Naive B cell (primary cell): Measurements from ENCODE around the gene PLA2G4F. TPM values are rescaled to one million over a fixed set of nuclear protein-coding genes. Genes with fewer than 3 reads are reported as not detected.
"Not testable (repeated sequence)": the region's sequence is repeated elsewhere in the genome, so short reads cannot be mapped to it uniquely, and the experiment has no call there.

Experiments
- ATAC-seq, 2 donors: fragments of 150-1000 bp; cut with Tn5 transposase; 2 replicates each; pipeline ENCODE4 v1.10.0; 2021; ENCODE audit warnings: low read depth in 2 of 2, mild to moderate bottlenecking in 2 of 2, moderate library complexity in 2 of 2
- DNase-seq: peaks from one replicate; pipeline ENCODE4 v3.0.0; 2022
- H3K27ac Mint-ChIP-seq, 6 donors: one replicate each; pipeline ENCODE4 v1.8.0; 2020 to 2022; ENCODE audit warnings: mild to moderate bottlenecking in 6 of 6, mixed read lengths in 6 of 6, moderate library complexity in 5 of 6, inconsistent platforms in 2 of 6
- H3K27me3 Mint-ChIP-seq, 3 donors: one replicate each; pipeline ENCODE4 v1.8.0; 2021 to 2022; ENCODE audit warnings: mixed read lengths in 3 of 3, mild to moderate bottlenecking in 1 of 3
- H3K36me3 Mint-ChIP-seq, 2 donors: one replicate each; pipeline ENCODE4 v1.8.0; 2020 to 2022; ENCODE audit warnings: mixed read lengths in 2 of 2, inconsistent platforms in 1 of 2, mild to moderate bottlenecking in 1 of 2
- H3K4me1 Mint-ChIP-seq, 3 donors: one replicate each; pipeline ENCODE4 v1.8.0; 2020 to 2022; ENCODE audit warnings: mixed read lengths in 3 of 3, inconsistent platforms in 1 of 3, mild to moderate bottlenecking in 1 of 3, moderate library complexity in 1 of 3
- H3K4me3 Mint-ChIP-seq, 8 donors: one replicate each; pipeline ENCODE4 v1.8.0; 2020 to 2022; ENCODE audit warnings: mild to moderate bottlenecking in 8 of 8, mixed read lengths in 8 of 8, moderate library complexity in 8 of 8, inconsistent platforms in 2 of 8
- H3K9me3 Mint-ChIP-seq, 7 donors: one replicate each; pipeline ENCODE4 v1.8.0; 2020 to 2022; ENCODE audit warnings: mixed read lengths in 7 of 7, mild to moderate bottlenecking in 5 of 7, inconsistent platforms in 2 of 7, moderate library complexity in 1 of 7
- polyA plus RNA-seq, 6 donors: library from polyadenylated mRNA; unstranded; fragments of 300-500 nt; fragmentation: Illumina TruSeq; gene quantifications; one replicate each; pipeline ENCODE4 v1.2.3, GENCODE V29; 2021; ENCODE audit warnings: low read depth in 6 of 6

The PLA2G4F gene
- polyA plus RNA-seq, 6 donors from 2014 or later: not detected

GRCh38 chr15:42106288-42106687, 50.1 kb downstream of the PLA2G4F start:
- DNase-seq (no peak), ATAC-seq (no peak)
- no peaks in the 10 kb centered on the region for H3K9me3 Mint-ChIP-seq
- peaks cover 6 to 14% (median 6%) of the 10 kb centered on the region in 3 donors for H3K27me3 Mint-ChIP-seq
- H3K27ac Mint-ChIP-seq: no peak overlapping the region
- H3K4me1 Mint-ChIP-seq: peaks cover 3 to 9% (median 6%) of the 10 kb centered on the region in 3 donors
- no peaks in the 10 kb centered on the region for H3K36me3 Mint-ChIP-seq
- H3K4me3 Mint-ChIP-seq: no peak overlapping the region

DNA sequence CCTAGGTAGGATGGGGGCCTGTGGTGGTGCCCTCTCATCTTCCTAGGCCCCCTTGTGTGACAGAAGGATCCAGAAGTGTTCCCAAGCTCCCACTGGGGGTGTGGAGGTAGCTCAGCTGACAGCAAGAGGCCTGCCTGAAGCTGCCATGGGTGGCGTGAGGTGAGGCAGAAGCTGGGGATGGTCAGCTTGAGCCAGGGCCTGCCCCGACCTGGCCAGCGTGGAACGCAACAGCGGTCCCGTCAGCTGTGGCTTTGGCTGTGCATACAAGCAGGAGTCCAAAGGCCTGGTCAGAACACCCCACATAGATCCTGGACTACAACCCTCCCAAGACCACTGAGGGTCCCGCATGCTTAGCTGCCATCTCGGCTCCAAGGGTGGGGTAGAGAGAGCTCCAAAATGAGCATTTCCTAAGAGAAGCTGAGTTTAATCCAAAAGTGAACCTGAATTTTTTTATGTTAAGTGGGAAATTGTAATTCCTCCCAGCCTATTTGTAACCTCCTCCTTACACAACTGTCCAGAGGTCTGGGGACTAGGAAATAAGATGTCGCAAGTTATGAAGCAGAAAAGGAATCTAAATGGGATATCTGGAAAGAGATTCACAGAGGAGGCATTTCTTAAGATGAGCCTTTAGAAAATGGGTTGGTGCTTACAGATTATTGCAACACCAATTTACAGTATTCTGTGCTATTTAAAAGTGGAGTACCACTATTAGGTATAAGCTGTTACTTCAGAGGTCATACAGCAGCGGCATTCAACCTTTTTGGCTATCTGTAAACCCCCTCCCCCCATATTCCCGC, 52.1 kb downstream of the PLA2G4F start:
- Mint-ChIP-seq H3K4me1 (peaks cover 3 to 9% (median 6%) of the 10 kb centered on the region in 3 donors), H3K4me3 (no peak overlapping the region), H3K9me3 (no peaks in the 10 kb centered on the region), H3K36me3 (no peaks in the 10 kb centered on the region), H3K27me3 (peaks cover 0 to 17% (median 6%) of the 10 kb centered on the region in 3 donors), H3K27ac (no peak overlapping the region)
- DNase-seq: no peak
- no peak for ATAC-seq

DNA sequence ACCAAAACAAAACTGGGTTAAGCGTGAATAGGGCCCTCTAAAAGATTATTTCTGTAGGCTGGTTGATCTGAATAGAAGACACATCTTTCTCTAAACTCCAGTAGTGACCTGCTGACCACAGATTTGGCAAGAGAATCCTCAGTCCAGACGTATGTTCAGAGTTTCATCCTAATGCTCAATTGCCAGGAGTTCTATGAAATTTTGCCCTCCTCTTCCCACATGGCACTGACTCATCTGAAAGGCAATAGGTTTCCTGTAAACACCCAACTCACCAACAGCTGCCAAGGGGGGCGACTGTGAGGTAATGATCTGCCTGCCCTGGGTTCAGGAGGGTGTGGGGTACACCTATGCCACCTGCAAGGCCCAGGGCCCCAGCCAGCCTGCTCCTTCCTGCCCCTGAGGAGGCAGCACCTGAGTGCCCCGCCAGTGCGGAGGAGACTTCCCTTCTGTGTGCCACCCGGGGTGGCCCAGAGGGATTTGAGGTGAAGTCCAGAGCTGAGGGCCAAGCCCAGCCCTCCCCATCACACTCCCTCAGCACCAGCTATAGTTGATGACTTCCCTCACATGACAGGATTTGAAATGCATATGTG, 53.7 kb downstream of the PLA2G4F start:
- H3K4me1 Mint-ChIP-seq: no peaks in the 10 kb centered on the region
- ATAC-seq (no peak), DNase-seq (no peak)
- H3K27me3 Mint-ChIP-seq: peaks cover 4 to 24% (median 8%) of the 10 kb centered on the region in 3 donors
- no peak overlapping the region for H3K4me3 Mint-ChIP-seq
- no peaks in the 10 kb centered on the region for H3K9me3 Mint-ChIP-seq
- no peak overlapping the region for H3K27ac Mint-ChIP-seq
- no peaks in the 10 kb centered on the region for H3K36me3 Mint-ChIP-seq

DNA sequence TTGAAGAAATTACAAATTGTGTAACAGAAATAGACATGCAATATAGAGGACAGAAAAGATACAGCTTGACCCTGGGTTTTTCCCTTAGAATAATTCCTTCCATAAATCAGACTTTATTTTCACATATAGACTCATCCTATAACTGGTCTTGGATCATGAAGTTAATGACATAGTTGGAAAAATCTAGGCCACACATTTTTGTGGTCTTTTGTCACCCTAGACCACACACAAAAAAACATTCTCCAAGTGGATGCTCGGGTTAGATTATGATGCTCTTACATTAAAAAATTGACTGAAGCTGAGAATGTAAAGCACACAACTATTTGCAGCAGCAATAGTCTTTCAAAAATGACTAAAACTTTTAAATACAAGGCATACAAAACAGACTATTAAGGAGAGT, 54.6 kb downstream of the PLA2G4F start:
- Mint-ChIP-seq H3K36me3 (no peaks in the 10 kb centered on the region), H3K4me3 (no peak overlapping the region), H3K4me1 (no peaks in the 10 kb centered on the region), H3K27ac (no peak overlapping the region), H3K27me3 (peaks cover 4 to 27% (median 8%) of the 10 kb centered on the region in 3 donors), H3K9me3 (no peaks in the 10 kb centered on the region)
- no peak for DNase-seq
- no peak for ATAC-seq

DNA sequence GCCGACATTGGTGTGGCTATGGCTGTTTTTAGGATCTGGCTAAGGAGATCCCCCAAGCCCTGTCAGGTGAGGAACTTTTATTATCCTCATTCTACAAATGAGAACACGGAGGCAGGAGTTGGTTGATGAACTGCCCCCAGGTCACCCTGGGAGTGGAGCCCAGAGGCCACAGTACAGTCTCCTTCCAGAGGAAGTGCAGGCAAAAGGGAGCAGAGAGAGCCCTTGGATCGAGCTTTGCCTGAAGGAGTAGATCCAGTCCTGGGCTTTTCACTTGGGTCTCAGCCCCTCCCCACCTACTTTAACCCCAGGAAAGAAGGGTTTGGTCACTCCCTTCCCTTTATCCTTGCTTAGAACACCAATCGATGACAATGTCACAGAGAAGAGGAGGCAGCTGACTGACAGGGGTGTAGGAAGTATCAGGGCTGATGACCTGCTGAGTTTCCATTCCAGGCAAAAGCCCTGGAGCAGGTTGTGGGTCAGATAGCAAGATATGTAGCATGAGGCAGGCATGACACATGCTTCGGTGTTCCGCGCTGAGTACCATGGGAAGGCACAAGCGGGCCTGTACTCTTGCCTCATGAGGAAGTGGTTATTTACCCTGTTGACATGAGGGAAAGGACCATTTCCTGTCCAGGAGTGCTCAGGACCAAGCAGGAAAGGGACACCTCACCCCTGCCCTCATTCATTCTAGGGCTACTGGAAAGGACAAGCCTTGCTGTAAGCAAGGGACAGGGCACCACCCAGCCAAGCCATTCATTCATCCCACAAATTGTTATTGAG, 56.2 kb downstream of the PLA2G4F start:
- Mint-ChIP-seq H3K4me1 (no peaks in the 10 kb centered on the region), H3K9me3 (no peaks in the 10 kb centered on the region), H3K36me3 (no peaks in the 10 kb centered on the region), H3K4me3 (no peak overlapping the region), H3K27ac (peak overlapping the region in 1 of 6 donors; percentile 44), H3K27me3 (peaks cover 4 to 32% (median 8%) of the 10 kb centered on the region in 3 donors)
- no peak for ATAC-seq
- no peak for DNase-seq

DNA sequence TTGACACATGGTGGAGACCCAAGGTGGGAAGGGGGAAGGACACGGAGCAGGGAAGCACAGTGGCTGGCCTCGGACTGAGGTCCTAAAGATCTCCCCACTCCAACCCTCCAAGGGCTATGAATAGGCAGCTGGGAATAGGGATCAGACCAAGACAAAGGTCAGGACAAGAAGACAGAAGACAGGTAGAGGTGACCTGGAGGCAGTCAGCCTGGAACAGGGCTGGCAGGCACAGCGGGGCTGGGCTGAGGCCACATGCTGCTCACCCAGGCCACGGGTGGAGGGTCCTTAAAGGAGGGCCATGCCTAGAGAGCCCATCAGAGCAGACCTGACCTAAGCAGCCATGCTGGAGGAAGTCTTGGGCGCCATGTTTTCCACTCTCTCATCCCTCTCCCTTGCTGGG, 59.4 kb downstream of the PLA2G4F start:
- Mint-ChIP-seq H3K36me3 (no peaks in the 10 kb centered on the region), H3K9me3 (no peaks in the 10 kb centered on the region), H3K27me3 (peaks cover 4 to 32% (median 8%) of the 10 kb centered on the region in 3 donors)

DNA sequence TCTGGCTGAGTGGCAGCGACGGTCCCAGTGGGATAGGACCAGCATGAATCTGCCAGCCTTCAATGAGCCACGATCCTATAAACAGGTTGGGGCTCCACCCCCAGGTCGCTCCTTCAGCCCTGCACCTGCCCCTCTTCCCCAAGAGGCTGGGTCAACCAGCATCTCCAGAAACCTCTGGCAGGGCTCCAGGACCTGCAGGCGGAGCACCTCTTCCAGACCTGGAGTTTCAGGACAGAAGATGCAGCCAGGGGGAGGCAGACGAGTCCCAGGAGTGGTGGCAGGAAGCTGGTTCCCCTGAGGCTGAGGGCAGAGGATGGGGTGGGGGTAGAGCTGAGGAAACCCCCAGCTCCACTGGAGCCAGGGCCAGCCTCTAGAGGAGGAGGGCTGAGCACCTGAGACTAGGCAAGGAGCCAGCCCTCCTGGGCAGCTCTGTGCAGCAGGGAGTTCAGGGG, 61.9 kb downstream of the PLA2G4F start, which contains the start of gene PLA2G4D:
Gene PLA2G4D, minus strand, starts transcription at position 51 of the 452 bp plus-strand sequence. CDS start 103 bp downstream, outside the sequence.
- Mint-ChIP-seq H3K27ac (peak within 1 kb of the TSS in 3 of 6 donors; percentile 11 to 86 (median 78)), H3K36me3 (no peaks in the 10 kb centered on the region), H3K4me1 (no peaks in the 10 kb centered on the region), H3K9me3 (no peaks in the 10 kb centered on the region), H3K4me3 (no peak within 1 kb of the TSS), H3K27me3 (peaks cover 8 to 32% (median 12%) of the 10 kb centered on the region in 3 donors)
- no peak for ATAC-seq
- DNase-seq: no peak

More for the DNA sequence above, 59.4 kb downstream of the PLA2G4F start:
- no peaks in the 10 kb centered on the region for H3K4me1 Mint-ChIP-seq
- DNase-seq: no peak
- no peak overlapping the region for H3K27ac Mint-ChIP-seq
- no peak overlapping the region for H3K4me3 Mint-ChIP-seq
- no peak for ATAC-seq

GRCh38 chr15:42093966-42094365, 62.5 kb downstream of the PLA2G4F start:
- ATAC-seq: no peak
- Mint-ChIP-seq H3K9me3 (no peaks in the 10 kb centered on the region), H3K36me3 (no peaks in the 10 kb centered on the region), H3K4me1 (no peaks in the 10 kb centered on the region), H3K27me3 (peaks cover 11 to 26% (median 14%) of the 10 kb centered on the region in 3 donors), H3K4me3 (no peak overlapping the region), H3K27ac (peak overlapping the region in 3 of 6 donors; percentile 11 to 86 (median 78))
- no peak for DNase-seq

DNA sequence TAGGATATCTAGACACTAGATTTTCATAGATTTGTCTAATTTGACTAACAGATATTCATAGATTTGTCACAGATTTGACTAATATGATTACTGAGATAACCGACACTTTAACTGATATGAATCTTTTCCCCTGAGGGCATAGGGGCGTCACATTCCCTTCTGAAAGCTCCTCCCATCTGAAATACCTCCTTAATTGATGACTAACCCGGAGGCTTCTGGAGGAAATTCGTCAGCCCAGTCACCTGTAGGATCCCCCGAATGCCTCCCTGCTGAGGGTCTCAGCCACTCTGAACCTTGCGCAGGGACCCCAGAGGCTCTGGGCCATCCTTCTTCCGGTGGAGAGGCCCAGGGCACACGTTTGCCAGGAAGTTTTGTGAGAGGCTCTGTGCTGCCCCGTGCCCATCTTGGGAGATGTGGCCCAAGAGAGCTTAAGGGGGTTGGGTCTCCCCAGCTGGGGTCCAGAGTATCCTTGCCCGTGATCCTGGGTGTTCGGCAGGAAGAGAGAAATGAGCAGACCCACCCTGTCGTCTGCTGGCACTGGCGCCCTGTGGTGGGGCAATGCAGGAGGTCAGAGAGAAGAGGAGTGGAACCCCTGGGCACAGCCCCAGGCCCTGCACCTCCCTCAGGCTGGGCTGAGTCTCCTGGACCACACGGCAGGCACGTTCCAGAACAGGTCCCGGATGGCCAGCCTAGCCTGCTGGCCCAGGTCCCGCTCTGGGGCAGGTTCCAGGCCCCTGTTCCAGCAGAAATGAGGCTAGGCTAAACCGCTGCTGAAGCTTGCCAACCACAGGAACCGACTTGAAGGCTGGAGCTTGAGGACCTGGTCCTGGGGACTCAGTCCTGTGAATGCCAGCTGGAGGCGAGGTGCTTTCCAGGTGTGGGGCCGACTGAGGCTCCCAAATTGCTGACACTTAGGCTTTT, 63.8 kb downstream of the PLA2G4F start:
- H3K4me3 Mint-ChIP-seq: no peak overlapping the region
- H3K27ac Mint-ChIP-seq: peak overlapping the region in 1 of 6 donors; percentile 22
- no peak for ATAC-seq

GRCh38 chr15:42091753-42092397, 64.6 kb downstream of the PLA2G4F start:
- not testable (repeated sequence) for H3K9me3 Mint-ChIP-seq, H3K4me3 Mint-ChIP-seq, ATAC-seq, H3K36me3 Mint-ChIP-seq, H3K4me1 Mint-ChIP-seq, DNase-seq, H3K27ac Mint-ChIP-seq
- H3K27me3 Mint-ChIP-seq: peaks cover 8 to 21% (median 16%) of the 10 kb centered on the region in 3 donors

More for the DNA sequence above, 63.8 kb downstream of the PLA2G4F start:
- Mint-ChIP-seq H3K9me3 (no peaks in the 10 kb centered on the region), H3K4me1 (no peaks in the 10 kb centered on the region), H3K27me3 (peaks cover 8 to 22% (median 17%) of the 10 kb centered on the region in 3 donors), H3K36me3 (no peaks in the 10 kb centered on the region)
- no peak for DNase-seq

- Mint-ChIP-seq H3K27me3 (peaks cover 8 to 24% (median 11%) of the 10 kb centered on the region in 3 donors), H3K9me3 (no peaks in the 10 kb centered on the region), H3K36me3 (no peaks in the 10 kb centered on the region), H3K4me1 (no peaks in the 10 kb centered on the region), H3K27ac (no peak overlapping the region), H3K4me3 (no peak overlapping the region)
- ATAC-seq (no peak), DNase-seq (no peak)
These were observed 65.7 kb downstream of the PLA2G4F start for GRCh38 chr15:42090781-42091180.

DNA sequence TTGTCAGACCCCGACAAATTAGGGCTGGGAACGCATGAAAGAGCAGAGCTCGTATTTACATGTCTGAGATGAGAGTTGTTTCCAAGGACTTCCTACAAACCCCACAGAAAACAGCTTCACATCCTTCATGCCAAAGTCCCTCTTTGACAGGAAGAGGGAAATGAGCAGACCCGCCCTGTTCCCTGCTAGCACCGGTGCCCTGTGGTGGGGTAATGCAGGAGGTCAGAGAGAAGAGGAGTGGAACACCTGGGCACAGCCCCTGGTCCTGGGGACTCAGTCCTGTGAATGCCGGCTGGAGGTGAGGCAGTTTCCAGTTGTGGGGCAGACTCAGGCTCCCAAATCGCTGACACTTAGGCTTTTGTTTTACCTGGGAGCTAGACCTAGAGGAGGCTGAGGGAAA, 66.1 kb downstream of the PLA2G4F start:
- Mint-ChIP-seq H3K4me1 (no peaks in the 10 kb centered on the region), H3K4me3 (no peak overlapping the region)

More for the DNA sequence above, 66.1 kb downstream of the PLA2G4F start:
- Mint-ChIP-seq H3K27ac (no peak overlapping the region), H3K27me3 (peaks cover 8 to 24% (median 11%) of the 10 kb centered on the region in 3 donors), H3K36me3 (no peaks in the 10 kb centered on the region), H3K9me3 (no peaks in the 10 kb centered on the region)
- no peak for DNase-seq
- ATAC-seq: no peak
